Suppressor macrophage (primary cell): ENCODE measurements around the gene HDLBP.

Experiments
- DNase-seq, 4 experiments: peaks; one replicate each; pipeline ENCODE4 v3.0.0-alpha.2; 2020 to 2022

The HDLBP gene

GRCh38 chr2:241211276-241211675 lies 104.2 kb downstream of the HDLBP start:
- DNase-seq, result no peak

DNA sequence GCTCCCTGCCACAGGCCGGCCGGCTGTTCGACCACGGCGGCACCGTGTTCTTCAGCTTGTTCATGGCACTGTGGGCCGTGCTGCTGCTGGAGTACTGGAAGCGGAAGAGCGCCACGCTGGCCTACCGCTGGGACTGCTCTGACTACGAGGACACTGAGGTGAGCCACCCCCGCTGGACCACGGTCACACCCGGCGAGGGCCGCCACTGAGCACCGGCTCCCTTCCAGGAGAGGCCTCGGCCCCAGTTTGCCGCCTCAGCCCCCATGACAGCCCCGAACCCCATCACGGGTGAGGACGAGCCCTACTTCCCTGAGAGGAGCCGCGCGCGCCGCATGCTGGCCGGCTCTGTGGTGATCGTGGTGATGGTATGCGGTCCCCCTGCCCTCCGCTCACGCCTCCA lies 106.2 kb downstream of the HDLBP start:
- no peak for DNase-seq

- no peak for DNase-seq
Measured at GRCh38 chr2:241208058-241208457, 107.4 kb downstream of the HDLBP start.

DNA sequence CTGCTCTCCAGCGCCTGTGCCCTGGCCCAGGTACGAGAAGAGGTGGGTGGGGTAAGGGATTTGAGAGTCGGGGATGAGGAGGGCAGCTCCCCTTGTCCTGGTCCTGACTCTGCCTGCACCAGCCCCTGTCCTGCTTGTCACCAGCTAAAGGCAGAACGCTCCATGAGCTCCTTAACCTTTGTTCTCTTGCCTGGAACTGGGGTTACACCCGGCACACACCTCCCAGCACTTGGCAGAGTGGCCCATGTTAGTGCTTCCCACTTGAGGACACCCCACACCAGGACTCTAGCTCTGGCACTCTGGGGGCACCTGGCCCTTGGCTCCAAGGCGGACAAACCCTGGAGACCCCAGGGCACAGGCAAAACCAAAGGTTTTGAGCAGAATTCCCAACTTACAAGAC lies 107.8 kb downstream of the HDLBP start:
- DNase-seq, result no peak

DNA sequence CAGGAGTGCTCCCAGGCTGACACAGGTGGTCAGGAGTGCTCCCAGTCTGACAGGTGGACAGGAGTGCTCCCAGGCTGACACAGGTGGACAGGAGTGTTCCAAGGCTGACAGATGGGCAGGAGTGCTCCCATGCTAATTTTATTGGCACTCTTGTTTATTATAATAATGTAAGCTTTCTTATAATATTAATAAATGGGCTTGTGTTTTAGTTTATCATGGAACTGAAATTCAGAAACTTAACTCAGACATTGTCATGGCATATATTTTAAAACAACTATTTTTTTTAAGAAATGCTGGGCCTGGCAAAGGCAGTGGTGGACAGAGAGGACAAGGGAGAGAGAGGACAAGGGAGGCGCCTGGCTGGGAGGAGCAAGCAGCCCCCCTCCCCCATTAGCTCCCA lies 108.3 kb downstream of the HDLBP start:
- DNase-seq, result no peak

DNA sequence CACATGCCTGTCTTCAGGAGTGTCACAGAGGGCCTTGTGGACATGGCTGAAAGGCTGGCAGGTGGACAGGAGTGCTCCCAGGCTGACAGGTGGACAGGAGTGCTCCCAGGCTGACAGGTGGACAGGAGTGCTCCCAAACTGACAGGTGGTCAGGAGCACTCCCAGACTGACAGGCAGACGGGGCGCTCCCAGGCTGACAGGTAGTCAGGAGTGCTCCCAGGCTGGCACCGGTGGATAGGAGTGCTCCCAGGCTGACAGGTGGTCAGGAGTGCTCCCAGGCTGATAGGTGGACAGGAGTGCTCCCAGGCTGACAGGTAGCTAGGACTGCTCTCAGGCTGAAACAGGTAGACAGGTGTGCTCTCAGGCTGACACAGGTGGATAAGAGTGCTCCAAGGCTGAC lies 110.4 kb downstream of the HDLBP start:
- no peak for DNase-seq

GRCh38 chr2:241204490-241204889 lies 111.0 kb downstream of the HDLBP start:
- DNase-seq, result no peak

DNA sequence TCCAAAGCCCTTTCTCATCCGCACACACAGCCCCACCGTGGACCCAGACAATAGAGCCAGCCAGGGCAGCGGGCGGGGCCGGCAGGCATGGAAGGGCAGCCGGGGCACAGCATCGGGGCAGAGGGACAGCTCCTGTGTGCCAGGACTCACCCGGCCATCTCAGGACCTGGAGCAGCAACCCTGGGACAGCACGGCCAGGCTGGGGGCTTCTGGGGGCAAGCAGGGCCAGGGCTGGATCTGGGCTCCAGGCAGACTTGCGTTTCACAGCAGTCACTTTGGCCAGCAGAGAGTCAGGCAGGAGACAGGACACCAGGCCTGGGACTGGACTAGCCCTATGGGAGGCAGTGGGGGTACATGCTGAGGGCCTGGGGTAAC lies 111.5 kb downstream of the HDLBP start:
- no peak for DNase-seq

DNA sequence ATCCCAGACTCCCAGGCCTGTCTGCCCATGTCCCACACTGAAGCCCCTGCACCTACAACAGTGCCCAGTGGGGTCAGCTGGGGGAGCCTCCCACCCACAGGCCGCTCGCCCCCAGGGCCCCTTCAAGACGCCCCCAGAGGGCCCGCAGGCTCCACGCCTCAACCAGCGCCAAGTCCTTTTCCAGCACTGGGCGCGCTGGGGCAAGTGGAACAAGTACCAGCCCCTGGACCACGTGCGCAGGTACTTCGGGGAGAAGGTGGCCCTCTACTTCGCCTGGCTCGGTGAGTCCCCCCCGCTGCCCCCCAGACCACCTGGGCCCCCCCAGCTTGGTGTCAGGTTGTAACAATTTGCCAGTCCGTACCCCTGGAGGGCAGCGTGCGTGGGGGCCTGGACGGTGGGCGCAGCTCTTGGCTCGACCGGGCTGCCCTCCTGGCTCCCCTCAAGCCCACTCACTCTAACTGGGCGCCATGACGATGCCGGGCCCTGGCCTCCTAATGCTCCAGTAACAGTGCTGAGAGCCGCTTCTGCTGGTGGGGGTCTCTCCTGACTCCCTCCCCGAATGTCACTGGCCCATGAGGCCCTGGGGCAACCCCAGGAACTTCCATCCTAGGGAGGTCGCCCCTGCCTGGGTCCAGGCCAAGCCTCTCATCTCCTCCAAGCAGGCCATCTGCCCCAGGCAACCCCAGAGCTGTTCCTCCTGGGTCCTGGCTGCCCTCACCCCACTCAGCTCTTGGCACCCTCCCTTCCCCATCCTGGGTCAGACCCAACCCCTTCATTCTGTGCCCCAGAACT lies 112.1 kb downstream of the HDLBP start:
- DNase-seq, result no peak

- no peak for DNase-seq
Measured at GRCh38 chr2:241202681-241203080, 112.8 kb downstream of the HDLBP start.

DNA sequence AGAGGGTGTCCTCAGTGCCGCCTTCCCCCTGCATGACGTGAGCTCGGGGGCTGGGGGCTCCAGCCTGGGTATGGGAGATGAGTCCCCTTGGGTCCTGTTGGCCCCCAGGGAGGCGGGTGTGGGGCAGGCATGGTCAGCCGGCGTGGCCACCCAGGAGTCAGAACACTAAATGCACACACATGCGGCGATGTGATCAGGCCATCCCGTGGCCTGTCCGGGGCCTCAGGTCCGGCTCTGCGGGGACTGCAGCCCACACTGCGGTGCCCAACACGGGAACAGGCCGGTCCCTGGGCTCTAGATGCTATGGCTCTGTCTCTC lies 113.2 kb downstream of the HDLBP start:
- DNase-seq, result no peak

DNA sequence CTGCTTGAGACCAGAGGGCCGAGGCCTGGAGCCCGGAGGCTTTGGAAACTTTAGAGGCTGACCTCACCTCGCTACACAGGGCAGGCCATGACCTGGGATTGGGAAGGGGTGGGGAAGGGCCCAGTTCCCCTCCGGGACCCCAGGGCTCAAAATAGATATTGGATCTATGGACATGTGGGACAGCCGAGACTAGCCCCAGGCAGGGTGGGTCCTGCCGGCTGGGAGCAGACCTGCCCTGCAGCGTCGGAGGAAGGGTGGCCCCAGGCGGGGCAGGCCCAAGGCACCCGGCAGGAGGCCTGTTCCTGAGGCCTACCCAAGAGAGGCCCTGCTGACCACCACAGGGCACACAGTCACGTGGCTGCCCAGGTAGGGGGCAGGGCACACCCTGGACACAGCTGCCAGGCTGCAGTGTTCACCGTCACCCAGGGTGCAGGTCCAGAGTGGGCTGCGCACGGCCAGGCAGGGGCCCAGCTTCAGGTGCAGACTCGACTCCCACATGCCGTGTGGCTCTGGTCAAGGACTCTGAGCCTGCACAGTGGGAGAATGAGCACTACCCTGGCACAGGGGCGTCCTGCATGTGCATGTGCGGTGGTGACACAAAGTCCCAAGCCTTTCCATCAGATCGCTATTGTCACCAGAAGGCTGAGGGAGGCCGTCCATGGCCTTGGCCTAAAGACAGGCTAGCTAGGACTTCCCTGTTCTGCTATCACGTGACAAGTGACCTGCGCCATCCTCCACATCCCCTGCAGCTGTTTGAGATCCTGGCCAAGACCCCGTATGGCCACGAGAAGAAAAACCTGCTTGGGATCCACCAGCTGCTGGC lies 113.8 kb downstream of the HDLBP start:
- peak in 1 of 4 experiments; percentile 14 for DNase-seq

- DNase-seq, result peak in 2 of 4 experiments; percentile 43 to 68
Measured at GRCh38 chr2:241200822-241201395, 114.6 kb downstream of the HDLBP start.

GRCh38 chr2:241199897-241200821 lies 115.3 kb downstream of the HDLBP start:
- peak in 1 of 4 experiments; percentile 38 for DNase-seq

DNA sequence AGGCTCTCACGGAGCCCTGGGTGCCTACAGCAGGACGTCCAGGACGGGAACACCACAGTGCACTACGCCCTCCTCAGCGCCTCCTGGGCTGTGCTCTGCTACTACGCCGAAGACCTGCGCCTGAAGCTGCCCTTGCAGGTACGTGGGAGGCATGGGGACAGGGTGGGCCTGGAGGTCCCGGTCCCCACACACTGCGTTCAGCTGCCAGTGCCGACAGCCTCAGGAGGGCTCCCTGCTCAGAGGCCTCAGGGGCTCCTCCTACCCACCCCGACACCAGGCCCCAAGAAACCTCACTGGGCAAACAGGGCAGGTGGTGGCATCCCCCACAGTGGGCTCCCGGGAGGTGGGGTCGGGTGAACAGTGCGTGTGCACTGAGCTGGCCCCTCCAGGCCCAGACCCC lies 116.2 kb downstream of the HDLBP start:
- peak in 1 of 4 experiments; percentile 1 for DNase-seq

DNA sequence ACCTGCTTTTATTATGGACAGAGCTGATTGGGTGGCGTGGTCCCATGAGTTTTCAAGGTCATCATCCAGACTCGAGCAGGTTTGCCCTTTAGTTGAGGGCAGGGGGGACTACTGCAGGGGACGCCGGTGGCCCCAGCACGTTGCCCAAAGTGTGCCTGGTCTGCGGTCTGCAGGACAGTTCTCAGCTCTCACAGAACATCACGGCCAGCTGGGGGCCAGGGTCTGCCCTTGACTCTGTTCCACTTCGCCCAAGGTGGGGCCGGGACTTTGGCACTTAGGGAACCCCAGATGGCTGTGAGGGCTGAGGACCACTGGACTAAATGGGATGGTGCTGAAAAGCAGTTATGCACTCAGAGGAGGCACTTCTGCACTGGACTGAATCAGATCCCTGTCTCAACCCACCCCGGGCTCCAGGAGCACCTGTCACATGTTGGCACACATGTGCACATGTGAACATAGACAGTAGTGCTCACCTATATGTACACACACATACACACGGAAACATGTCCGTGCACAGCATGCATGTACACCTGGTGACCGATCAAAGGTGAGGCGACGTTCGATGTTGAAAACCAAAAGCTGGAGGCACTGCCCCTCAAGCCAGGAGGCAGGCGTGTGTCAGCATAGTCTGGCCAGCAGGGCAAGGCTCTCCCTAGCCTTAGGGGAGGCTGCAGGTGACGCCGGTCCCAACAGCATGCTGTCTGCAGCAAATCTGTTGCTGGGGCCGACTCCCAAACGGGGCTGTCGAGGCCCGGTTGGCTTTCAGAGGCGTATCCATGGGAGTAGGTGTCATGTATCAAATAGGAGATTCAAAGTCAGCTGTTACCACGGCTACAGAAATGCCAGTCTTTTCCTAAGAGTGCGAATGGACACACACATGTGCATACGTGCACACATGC lies 116.8 kb downstream of the HDLBP start:
- DNase-seq, result peak in 1 of 4 experiments; percentile 2

GRCh38 chr2:241197947-241198346 lies 117.5 kb downstream of the HDLBP start:
- no peak for DNase-seq

DNA sequence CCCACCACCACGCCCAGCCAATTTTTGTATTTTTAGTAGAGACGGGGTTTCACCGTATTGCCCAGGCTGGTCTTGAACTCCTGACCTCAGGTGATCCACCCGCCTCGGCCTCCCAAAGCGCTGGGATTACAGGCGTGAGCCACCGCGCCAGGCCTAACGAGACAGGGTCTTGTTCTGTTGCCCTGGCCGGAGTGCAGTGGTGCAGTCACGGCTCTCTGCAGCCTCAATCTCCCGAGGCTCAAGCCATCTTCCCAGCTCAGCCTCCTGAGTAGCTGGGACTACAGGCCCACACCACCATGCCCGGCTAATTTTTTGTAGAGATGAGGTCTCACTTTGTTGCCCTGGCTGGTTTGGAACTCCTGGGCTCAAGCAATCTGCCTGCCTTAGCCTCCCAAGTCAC lies 118.2 kb downstream of the HDLBP start:
- DNase-seq, result peak in 1 of 4 experiments; percentile 1

DNA sequence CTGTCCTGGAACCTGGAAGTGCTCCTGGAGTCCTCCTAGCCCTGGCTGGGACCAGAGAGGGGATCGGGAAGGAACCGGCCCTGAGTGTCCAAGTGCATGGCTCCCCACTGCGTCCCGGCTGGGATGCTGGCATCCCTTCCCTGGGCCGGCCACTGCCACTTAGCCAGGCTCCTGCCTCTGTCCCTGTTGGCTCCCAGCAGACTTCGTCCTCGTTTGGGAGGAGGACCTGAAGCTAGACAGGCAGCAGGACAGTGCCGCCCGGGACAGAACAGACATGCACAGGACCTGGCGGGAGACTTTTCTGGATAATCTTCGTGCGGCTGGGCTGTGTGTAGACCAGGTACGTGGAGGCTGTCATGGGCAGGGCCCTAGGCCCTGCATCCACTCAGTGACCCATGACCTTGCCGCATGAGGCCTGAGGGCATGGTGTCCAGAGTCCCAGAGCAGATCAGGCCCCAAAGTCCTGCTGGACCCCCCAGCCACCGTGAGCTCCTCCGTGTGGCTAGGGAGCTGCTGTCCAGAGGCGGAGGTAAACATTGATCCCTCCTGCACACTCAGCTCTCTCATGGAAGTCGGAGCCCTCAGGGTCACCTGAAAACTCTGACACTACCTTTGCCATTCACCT lies 119.9 kb downstream of the HDLBP start:
- DNase-seq, result peak in 1 of 4 experiments; percentile 1

- DNase-seq, result no peak
Measured at GRCh38 chr2:241194811-241195210, 120.7 kb downstream of the HDLBP start.

DNA sequence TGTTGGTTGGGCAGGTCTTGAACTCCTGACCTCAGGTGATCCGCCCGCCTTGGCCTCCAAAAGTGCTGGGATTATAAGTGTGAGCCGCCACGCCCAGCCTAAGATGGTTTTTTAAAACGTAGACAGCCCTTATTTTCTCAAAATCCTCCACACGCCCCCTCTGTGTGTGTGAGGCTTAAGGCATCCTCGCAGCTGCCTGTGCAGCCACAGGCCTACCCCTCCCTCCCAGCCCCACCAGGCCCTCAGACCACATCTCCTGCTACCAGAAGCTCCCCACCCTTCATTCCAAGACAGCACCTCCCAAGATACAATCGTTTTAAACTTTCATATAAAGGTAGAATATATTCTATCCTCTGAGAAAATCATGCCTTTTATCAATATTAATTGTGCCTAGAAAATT lies 122.2 kb downstream of the HDLBP start:
- DNase-seq, result no peak
